ENCODE measurements around the gene PTPRR.

The PTPRR gene

GRCh38 chr12:70785896-70786295 lies 134.6 kb downstream of the PTPRR start:
- Mint-ChIP-seq H3K36me3 (ENCODE audit: low read depth) (no peaks in the 10 kb centered on the region), H3K9me3 (peaks cover 3% of the 10 kb centered on the region), H3K4me3 (no peak overlapping the region), H3K27me3 (ENCODE audit: low read depth) (peaks cover 3% of the 10 kb centered on the region), H3K27ac (no peak overlapping the region), H3K4me1 (peaks cover 4% of the 10 kb centered on the region)
- no peak for TF ChIP-seq CTCF (IDR thresholded peaks at IDR 0.05; ENCODE audit: unreplicated experiment in 3 of 3)

GRCh38 chr12:70784042-70784668 lies 136.4 kb downstream of the PTPRR start:
- no peak overlapping the region for H3K4me3 Mint-ChIP-seq
- H3K4me1 Mint-ChIP-seq, result peaks cover 4% of the 10 kb centered on the region
- TF ChIP-seq CTCF (IDR thresholded peaks at IDR 0.05; ENCODE audit: unreplicated experiment in 3 of 3), result no peak
- peaks cover 3% of the 10 kb centered on the region for H3K9me3 Mint-ChIP-seq
- H3K27me3 Mint-ChIP-seq (ENCODE audit: low read depth), result peaks cover 3% of the 10 kb centered on the region
- no peaks in the 10 kb centered on the region for H3K36me3 Mint-ChIP-seq (ENCODE audit: low read depth)
- H3K27ac Mint-ChIP-seq, result no peak overlapping the region

GRCh38 chr12:70783455-70783854 lies 137.1 kb downstream of the PTPRR start:
- Mint-ChIP-seq H3K36me3 (ENCODE audit: low read depth) (no peaks in the 10 kb centered on the region), H3K9me3 (peaks cover 3% of the 10 kb centered on the region), H3K4me3 (no peak overlapping the region), H3K27me3 (ENCODE audit: low read depth) (peaks cover 3% of the 10 kb centered on the region), H3K4me1 (peaks cover 4% of the 10 kb centered on the region), H3K27ac (no peak overlapping the region)
- no peak for TF ChIP-seq CTCF (IDR thresholded peaks at IDR 0.05; ENCODE audit: unreplicated experiment in 3 of 3)

GRCh38 chr12:70779250-70779649 lies 141.3 kb downstream of the PTPRR start:
- TF ChIP-seq CTCF (IDR thresholded peaks at IDR 0.05; ENCODE audit: unreplicated experiment in 3 of 3), result no peak
- no peak overlapping the region for H3K4me3 Mint-ChIP-seq
- H3K27me3 Mint-ChIP-seq (ENCODE audit: low read depth), result peaks cover 3% of the 10 kb centered on the region
- no peaks in the 10 kb centered on the region for H3K36me3 Mint-ChIP-seq (ENCODE audit: low read depth)
- peaks cover 3% of the 10 kb centered on the region for H3K9me3 Mint-ChIP-seq
- H3K27ac Mint-ChIP-seq, result no peak overlapping the region
- H3K4me1 Mint-ChIP-seq, result no peaks in the 10 kb centered on the region

GRCh38 chr12:70774055-70774454 lies 146.5 kb downstream of the PTPRR start:
- H3K27ac Mint-ChIP-seq, result peak overlapping the region in 1 of 3 experiments; percentile 59
- no peaks in the 10 kb centered on the region for H3K4me1 Mint-ChIP-seq
- no peaks in the 10 kb centered on the region for H3K36me3 Mint-ChIP-seq (ENCODE audit: low read depth)
- TF ChIP-seq CTCF (IDR thresholded peaks at IDR 0.05; ENCODE audit: unreplicated experiment in 3 of 3), result no peak
- no peak overlapping the region for H3K4me3 Mint-ChIP-seq
- H3K9me3 Mint-ChIP-seq, result no peaks in the 10 kb centered on the region
- no peaks in the 10 kb centered on the region for H3K27me3 Mint-ChIP-seq (ENCODE audit: low read depth)

GRCh38 chr12:70772836-70773235 lies 147.7 kb downstream of the PTPRR start:
- Mint-ChIP-seq H3K27me3 (ENCODE audit: low read depth) (no peaks in the 10 kb centered on the region), H3K27ac (no peak overlapping the region), H3K4me3 (no peak overlapping the region), H3K9me3 (no peaks in the 10 kb centered on the region), H3K4me1 (no peaks in the 10 kb centered on the region), H3K36me3 (ENCODE audit: low read depth) (no peaks in the 10 kb centered on the region)
- TF ChIP-seq CTCF (IDR thresholded peaks at IDR 0.05; ENCODE audit: unreplicated experiment in 3 of 3), result no peak

Data from nephron (organoid).